Heart left ventricle (tissue), 16 donors: ENCODE results near the gene ARID5A. TPM values are rescaled to one million over a fixed set of nuclear protein-coding genes. Genes with fewer than 3 reads are reported as not detected.
A peak's percentile ranks its signal among the peaks of the same experiment; 100 is the strongest.
"Not testable (repeated sequence)": the region's sequence is repeated elsewhere in the genome, so short reads cannot be mapped to it uniquely, and the experiment has no call there.

Experiments used
- ATAC-seq, 4 donors: fragments of 200-7000 bp; cut with Tn5 transposase; one replicate each; pipeline ENCODE4 v1.9.1; 2020 to 2022; ENCODE audit warnings: moderate library complexity in 4 of 4, mild to moderate bottlenecking in 3 of 4, moderate number of reproducible peaks in 1 of 4
- DNase-seq, 5 donors: peaks; one replicate each; pipeline ENCODE4 v3.0.0-alpha.2; 2020
- H3K27ac ChIP-seq, 12 donors: fragments of 200-600 bp; sonication (generic) in 4 of 12; one replicate each; pipeline versions ENCODE4 v1.5.0 to v1.8.0; 2016 to 2022; ENCODE audit warnings: mild to moderate bottlenecking in 2 of 12
- H3K27me3 ChIP-seq, 9 donors: fragments of 200-600 bp; sonication (generic) in 2 of 9; one replicate each; pipeline versions ENCODE4 v1.5.1 to v1.8.0; 2016 to 2022; ENCODE audit warnings: mild to moderate bottlenecking in 3 of 9
- H3K36me3 ChIP-seq, 9 donors: fragments of 200-600 bp; sonication (generic) in 2 of 9; one replicate each; pipeline versions ENCODE4 v1.5.0 to v1.8.0; 2018 to 2022; ENCODE audit warnings: mild to moderate bottlenecking in 2 of 9
- H3K4me1 ChIP-seq, 12 donors: fragments of 200-600 bp; sonication (generic) in 4 of 12; one replicate each; pipeline versions ENCODE4 v1.5.0 to v1.8.0; 2016 to 2022; ENCODE audit warnings: mild to moderate bottlenecking in 3 of 12
- H3K4me3 ChIP-seq, 12 donors: fragments of 200-600 bp; sonication (generic) in 4 of 12; one replicate each; pipeline versions ENCODE4 v1.5.0 to v1.8.0; 2017 to 2022; ENCODE audit warnings: mild to moderate bottlenecking in 9 of 12, moderate library complexity in 4 of 12
- H3K9me3 ChIP-seq, 12 donors: fragments of 200-600 bp; sonication (generic) in 4 of 12; one replicate each; pipeline versions ENCODE4 v1.5.0 to v1.8.0; 2016 to 2022; ENCODE audit warnings: mild to moderate bottlenecking in 1 of 12
- POLR2A ChIP-seq, 2 donors: fragments of 450-650 bp; IDR thresholded peaks; one replicate each; pipeline ENCODE4 v1.6.1; 2017; ENCODE audit warnings: antibody characterized with exemption in 2 of 2, mild to moderate bottlenecking in 2 of 2, moderate library complexity in 2 of 2
- WGBS, 4 donors: extraction: QIAGEN DNeasy Blood & Tissue Kit in 2 of 4; methylation state at CpG; one replicate each; pipeline versions ENCODE4 v1.1.5 to v1.1.7; 2013 to 2018; 5-methylcytosine and 5-hydroxymethylcytosine counted together
- intact Hi-C, 10 donors: fragments of 100-400 bp; cut with DNase I; formaldehyde crosslinking; loops; one replicate each; pipeline versions ENCODE4 v1.11.1 to v1.14.2; 2022
- polyA plus RNA-seq, 2 donors: library from polyadenylated mRNA; stranded (reverse); fragments of 200-250 nt; gene quantifications; one replicate each; pipeline ENCODE4 v1.2.3, GENCODE V29; 2013
- total RNA-seq, 9 donors: library from RNA; depleted of rRNA in 2 of 9; stranded (reverse); fragments of >200 nt in 2 of 9; fragmentation: NEBNext Ultra II Directional in 3 of 9; extraction: Animal tissue kit (Norgen Biotek cat#: 25700) in 3 of 9; gene quantifications; one replicate each; pipeline versions ENCODE4 v1.1.0 to v1.2.4, GENCODE V29; 2016 to 2023
- TF ChIP-seq, protein P1 (sequence below), 12 donors: fragments of 200-600 bp; sonication (generic) in 4 of 12; IDR thresholded peaks; one replicate each; pipeline versions ENCODE4 v1.5.0 to v1.8.0; 2018 to 2022; ENCODE audit warnings: antibody characterized with exemption in 12 of 12, mild to moderate bottlenecking in 5 of 12
- donor health status: ischemic (EF 13 %, LVEDD 7.1; RV severe dilation, severe dysfunction).
- donor health status: healthy with polysubstance abuse.
- donor health status: DM: no; HTN: yes; CAD: no.
- donor health status: DM: no; HTN: no; CAD: no.
- donor health status: ischemic (EF 25% LVEDD 6.9; RV normal size, moderate dysfunction).
- donor health status: ischemic (EF 25% LVEDD 5.7; RV mildly dilated, moderate dysfunction).
- donor health status: healthy.
- donor health status: DM: yes; HTN: yes; CAD: no.
- donor health status: ischemic (EF 35%, LVEDD 5.7; RV mildly dilated, moderate dysfunction).
- donor health status: nonischemic (EF 11% LVEDD 7.7; RV severe dilation, severe dysfunction).
- donor health status: DM: yes; HTN: yes; CAD: no.
- donor health status: PGD.
- donor health status: ischemic (EF 29% LVEDD 5.4; RV normal size, mild dysfunction).
- donor health status: nonischemic (EF 23%, LVEDD 6.1; RV moderate dilation, normal function).

ARID5A gene
- total and polyA plus RNA-seq, 11 donors, result 13.3 to 50.2 (median 35.6) TPM

DNA sequence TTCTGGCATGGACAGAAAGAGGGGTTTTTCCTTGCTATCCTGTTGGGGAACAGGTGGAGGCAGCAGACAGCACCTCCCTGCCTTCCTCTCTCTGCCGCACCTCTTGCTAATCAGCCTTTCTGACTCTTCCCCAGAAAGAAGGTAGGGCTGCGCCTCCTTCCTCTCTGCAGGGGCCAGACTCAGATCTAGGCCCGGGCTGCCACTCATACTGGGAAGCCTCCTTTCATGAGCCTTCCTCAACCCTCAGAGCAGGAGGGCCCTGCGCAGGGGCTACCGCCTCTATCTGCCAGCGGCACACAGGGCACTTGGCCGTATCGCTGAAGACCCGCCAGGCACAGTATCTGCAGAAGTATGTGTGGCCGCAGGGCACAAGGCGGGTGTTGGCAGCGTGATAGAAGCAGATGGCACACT, 38.5 kb upstream of the ARID5A start:
- TF ChIP-seq, protein P1, sequence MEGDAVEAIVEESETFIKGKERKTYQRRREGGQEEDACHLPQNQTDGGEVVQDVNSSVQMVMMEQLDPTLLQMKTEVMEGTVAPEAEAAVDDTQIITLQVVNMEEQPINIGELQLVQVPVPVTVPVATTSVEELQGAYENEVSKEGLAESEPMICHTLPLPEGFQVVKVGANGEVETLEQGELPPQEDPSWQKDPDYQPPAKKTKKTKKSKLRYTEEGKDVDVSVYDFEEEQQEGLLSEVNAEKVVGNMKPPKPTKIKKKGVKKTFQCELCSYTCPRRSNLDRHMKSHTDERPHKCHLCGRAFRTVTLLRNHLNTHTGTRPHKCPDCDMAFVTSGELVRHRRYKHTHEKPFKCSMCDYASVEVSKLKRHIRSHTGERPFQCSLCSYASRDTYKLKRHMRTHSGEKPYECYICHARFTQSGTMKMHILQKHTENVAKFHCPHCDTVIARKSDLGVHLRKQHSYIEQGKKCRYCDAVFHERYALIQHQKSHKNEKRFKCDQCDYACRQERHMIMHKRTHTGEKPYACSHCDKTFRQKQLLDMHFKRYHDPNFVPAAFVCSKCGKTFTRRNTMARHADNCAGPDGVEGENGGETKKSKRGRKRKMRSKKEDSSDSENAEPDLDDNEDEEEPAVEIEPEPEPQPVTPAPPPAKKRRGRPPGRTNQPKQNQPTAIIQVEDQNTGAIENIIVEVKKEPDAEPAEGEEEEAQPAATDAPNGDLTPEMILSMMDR (IDR thresholded peaks at IDR 0.05), result no peak
- Histone ChIP-seq H3K27ac (no peak overlapping the region), H3K4me1 (peaks cover 0 to 22% (median 10%) of the 10 kb centered on the region in 12 donors), H3K36me3 (no peaks in the 10 kb centered on the region), H3K27me3 (peaks cover 0 to 14% (median 8%) of the 10 kb centered on the region in 9 donors), H3K9me3 (peaks cover 0 to 23% (median 3%) of the 10 kb centered on the region in 12 donors), H3K4me3 (no peak overlapping the region)
- 63 to 79% (median 69%) methylated on average over 12 of the region's 12 CpGs for WGBS, 4 donors
- ATAC-seq (peak in 1 of 4 donors; percentile 24), DNase-seq (no peak)
- intact Hi-C loops, result no loop called here

DNA sequence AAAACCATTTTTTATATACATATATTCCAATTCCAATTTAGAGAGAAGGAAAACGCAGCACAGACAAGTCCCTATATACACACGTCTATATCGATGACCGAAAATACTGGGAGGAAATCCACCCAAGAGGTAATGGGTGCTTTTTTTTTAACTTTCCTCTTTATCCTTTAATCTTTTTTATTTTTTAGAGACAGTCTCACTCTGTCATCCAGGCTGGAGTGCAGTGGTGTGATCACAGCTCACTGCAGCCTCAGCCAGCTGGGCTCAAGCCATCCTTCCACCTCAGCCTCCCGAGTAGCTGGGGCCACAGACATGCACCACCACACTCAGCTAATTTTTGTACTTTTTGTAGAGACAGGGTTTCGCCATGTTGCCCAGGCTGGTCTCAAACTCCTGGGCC, 37.9 kb upstream of the ARID5A start:
- intact Hi-C loops, ATAC-seq, H3K27ac ChIP-seq, DNase-seq, H3K36me3 ChIP-seq, H3K4me3 ChIP-seq: not testable (repeated sequence)
- Histone ChIP-seq H3K9me3 (peaks cover 0 to 22% (median 3%) of the 10 kb centered on the region in 12 donors), H3K4me1 (peaks cover 0 to 25% (median 11%) of the 10 kb centered on the region in 12 donors), H3K27me3 (peaks cover 0 to 14% (median 8%) of the 10 kb centered on the region in 9 donors)
- WGBS, 4 donors, result 93 to 96% (median 95%) methylated on average over 6 of the region's 6 CpGs

DNA sequence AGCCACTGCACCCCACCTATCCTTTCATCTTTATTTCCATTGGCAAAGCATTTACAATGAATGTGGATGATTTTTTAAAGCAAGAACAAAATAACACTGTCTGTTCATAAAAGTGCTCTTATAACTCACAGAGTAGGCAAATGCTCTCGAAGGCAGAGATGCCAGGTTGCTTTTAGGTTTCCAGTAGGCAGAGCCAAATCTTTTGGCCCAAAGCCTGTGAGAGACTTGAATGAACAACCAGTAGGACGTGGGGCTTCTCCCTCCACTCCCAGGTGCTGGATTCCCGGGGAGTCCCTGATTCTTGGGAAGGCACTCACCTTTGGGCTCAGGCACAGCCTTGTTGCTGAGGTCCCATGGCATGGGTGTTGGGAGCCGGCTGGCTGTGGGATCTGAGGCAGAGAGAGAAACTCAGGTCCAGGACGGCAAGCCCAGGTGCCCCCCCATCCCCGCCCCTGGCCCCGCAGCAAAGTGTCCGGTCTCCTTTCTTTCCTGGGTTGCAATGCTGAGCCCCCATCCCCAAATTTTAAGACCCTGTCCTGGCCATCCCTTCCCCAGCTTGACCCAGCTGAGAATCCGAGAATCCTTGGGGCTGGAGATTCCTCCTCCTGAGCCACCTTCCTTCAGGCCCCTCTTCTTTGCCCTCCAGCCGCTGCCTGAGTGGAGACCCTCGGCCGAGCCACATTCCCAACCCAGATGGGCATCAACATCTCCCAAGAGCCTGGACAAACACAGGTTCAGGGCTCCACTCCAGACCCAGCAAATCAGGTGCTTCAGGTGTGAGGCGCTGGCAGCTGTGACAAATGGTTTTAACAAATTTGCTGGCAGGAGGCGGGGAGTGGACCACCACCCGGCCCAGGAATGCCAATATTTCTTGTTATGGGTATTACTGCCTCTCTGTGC, 37.2 kb upstream of the ARID5A start:
- intact Hi-C loops, result no loop called here
- no peak for ATAC-seq
- 85 to 89% (median 86%) methylated on average over 13 to 15 of the region's 15 CpGs for WGBS, 4 donors
- Histone ChIP-seq H3K27ac (no peak overlapping the region), H3K4me3 (no peak overlapping the region), H3K36me3 (no peaks in the 10 kb centered on the region), H3K4me1 (peaks cover 0 to 25% (median 11%) of the 10 kb centered on the region in 12 donors), H3K9me3 (peaks cover 0 to 15% (median 3%) of the 10 kb centered on the region in 12 donors), H3K27me3 (peaks cover 0 to 14% (median 8%) of the 10 kb centered on the region in 9 donors)
- no peak for DNase-seq
- no peak for TF ChIP-seq POLR2A (IDR thresholded peaks at IDR 0.05)
- TF ChIP-seq, protein P1 (IDR thresholded peaks at IDR 0.05), result no peak

DNA sequence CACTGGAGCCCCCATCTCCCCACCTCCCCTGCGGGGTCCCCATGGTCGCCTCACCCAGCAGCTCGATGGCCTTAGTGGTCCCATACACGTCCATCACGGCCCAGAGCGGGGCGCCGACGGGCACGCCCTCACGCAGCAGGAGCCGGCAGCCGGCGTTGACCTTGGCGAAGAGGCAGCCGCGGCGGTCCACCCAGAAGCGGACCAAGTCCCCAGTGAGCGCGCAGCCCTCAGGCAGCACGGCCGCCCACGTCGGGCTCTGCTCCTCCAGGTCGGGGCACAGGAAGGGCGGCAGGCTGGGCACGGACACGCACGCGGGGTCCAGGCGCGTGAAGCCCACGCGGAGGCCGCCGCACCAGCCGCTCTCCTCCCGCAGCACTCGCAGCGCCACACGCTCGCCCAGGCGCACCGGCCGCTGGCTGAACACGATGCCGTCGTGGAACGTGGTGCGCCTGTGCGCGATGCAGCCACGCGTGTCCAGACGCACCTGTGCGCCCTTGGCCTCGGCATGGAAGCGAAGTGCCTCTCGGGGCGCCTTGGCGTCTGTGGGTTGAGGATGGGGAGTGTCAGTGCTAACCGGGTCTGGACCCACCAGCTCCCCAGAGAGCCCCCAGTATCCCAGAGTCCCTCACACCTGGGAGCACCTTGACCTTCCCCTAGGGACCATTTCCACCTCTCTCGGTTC, 36.0 kb upstream of the ARID5A start:
- H3K9me3 ChIP-seq, result peaks cover 0 to 6% (median 0%) of the 10 kb centered on the region in 12 donors
- intact Hi-C loops, result loop anchor here in 6 of 10 donors (10.0 kb wide), 3 partner anchors 166 to 366 kb away; partner anchors contain the start of genes ASTL (in 4 of the 6), SNRNP200 (in 2 of the 6) and NCAPH (in 1 of the 6)
- no peak overlapping the region for H3K4me3 ChIP-seq
- peaks cover 0 to 14% (median 8%) of the 10 kb centered on the region in 9 donors for H3K27me3 ChIP-seq
- WGBS, 4 donors, result 49 to 70% (median 60%) methylated on average over 5 to 64 of the region's 64 CpGs
- H3K4me1 ChIP-seq, result peaks cover 0 to 25% (median 11%) of the 10 kb centered on the region in 12 donors
- TF ChIP-seq POLR2A (IDR thresholded peaks at IDR 0.05), result no peak
- TF ChIP-seq, protein P1 (IDR thresholded peaks at IDR 0.05), result no peak
- H3K36me3 ChIP-seq, result no peaks in the 10 kb centered on the region
- DNase-seq, result no peak
- H3K27ac ChIP-seq, result no peak overlapping the region
- no peak for ATAC-seq
